Chondrocyte (in vitro differentiated cells): Measurements from ENCODE around the gene SMOC2. TPM values are rescaled to one million over a fixed set of nuclear protein-coding genes. Genes with fewer than 3 reads are reported as not detected.

Experiments used
- DNase-seq: peaks from one replicate; pipeline ENCODE4 v3.0.0; 2021; ENCODE audit warnings: mixed read lengths, low spot score
- H3K27ac Mint-ChIP-seq: one replicate; pipeline ENCODE4 v1.8.0; 2021; ENCODE audit warnings: mild to moderate bottlenecking, moderate library complexity, mixed read lengths; ENCODE audit not compliant: unreplicated experiment
- H3K27me3 Mint-ChIP-seq: 2 replicates; pipeline ENCODE4 v1.8.0; 2021; ENCODE audit warnings: low read depth, mixed read lengths
- H3K36me3 Mint-ChIP-seq: 2 replicates; pipeline ENCODE4 v1.8.0; 2021; ENCODE audit warnings: low read depth, mixed read lengths
- H3K4me1 Mint-ChIP-seq: 2 replicates; pipeline ENCODE4 v1.8.0; 2021; ENCODE audit warnings: low read depth, mild to moderate bottlenecking, mixed read lengths
- H3K4me3 Mint-ChIP-seq: one replicate; pipeline ENCODE4 v1.8.0; 2021; ENCODE audit warnings: mild to moderate bottlenecking, moderate library complexity, mixed read lengths; ENCODE audit not compliant: unreplicated experiment
- H3K9me3 Mint-ChIP-seq: 2 replicates; pipeline ENCODE4 v1.8.0; 2021; ENCODE audit warnings: low read depth, mixed read lengths
- total RNA-seq: library from RNA; stranded (reverse); gene quantifications from 3 replicates; pipeline ENCODE4 v1.2.1, GENCODE V29; 2021
- TF ChIP-seq, protein P1 (sequence below): fragments of 200-600 bp; sonication (generic); IDR thresholded peaks from 2 replicates; pipeline ENCODE4 v1.5.0; 2021; ENCODE audit warnings: antibody characterized with exemption, mild to moderate bottlenecking, moderate library complexity

Gene SMOC2
- total RNA-seq, 1 donor from 2014 or later, result 148 TPM

- Mint-ChIP-seq H3K4me3 (no peak overlapping the region), H3K27me3 (peaks cover 26% of the 10 kb centered on the region), H3K36me3 (peaks cover 9% of the 10 kb centered on the region), H3K27ac (no peak overlapping the region), H3K9me3 (peaks cover 14% of the 10 kb centered on the region), H3K4me1 (no peaks in the 10 kb centered on the region)
- TF ChIP-seq, protein P1, sequence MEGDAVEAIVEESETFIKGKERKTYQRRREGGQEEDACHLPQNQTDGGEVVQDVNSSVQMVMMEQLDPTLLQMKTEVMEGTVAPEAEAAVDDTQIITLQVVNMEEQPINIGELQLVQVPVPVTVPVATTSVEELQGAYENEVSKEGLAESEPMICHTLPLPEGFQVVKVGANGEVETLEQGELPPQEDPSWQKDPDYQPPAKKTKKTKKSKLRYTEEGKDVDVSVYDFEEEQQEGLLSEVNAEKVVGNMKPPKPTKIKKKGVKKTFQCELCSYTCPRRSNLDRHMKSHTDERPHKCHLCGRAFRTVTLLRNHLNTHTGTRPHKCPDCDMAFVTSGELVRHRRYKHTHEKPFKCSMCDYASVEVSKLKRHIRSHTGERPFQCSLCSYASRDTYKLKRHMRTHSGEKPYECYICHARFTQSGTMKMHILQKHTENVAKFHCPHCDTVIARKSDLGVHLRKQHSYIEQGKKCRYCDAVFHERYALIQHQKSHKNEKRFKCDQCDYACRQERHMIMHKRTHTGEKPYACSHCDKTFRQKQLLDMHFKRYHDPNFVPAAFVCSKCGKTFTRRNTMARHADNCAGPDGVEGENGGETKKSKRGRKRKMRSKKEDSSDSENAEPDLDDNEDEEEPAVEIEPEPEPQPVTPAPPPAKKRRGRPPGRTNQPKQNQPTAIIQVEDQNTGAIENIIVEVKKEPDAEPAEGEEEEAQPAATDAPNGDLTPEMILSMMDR, result no peak
- no peak for DNase-seq
Measured at GRCh38 chr6:168396561-168396960, 44.4 kb upstream of the SMOC2 start.

DNA sequence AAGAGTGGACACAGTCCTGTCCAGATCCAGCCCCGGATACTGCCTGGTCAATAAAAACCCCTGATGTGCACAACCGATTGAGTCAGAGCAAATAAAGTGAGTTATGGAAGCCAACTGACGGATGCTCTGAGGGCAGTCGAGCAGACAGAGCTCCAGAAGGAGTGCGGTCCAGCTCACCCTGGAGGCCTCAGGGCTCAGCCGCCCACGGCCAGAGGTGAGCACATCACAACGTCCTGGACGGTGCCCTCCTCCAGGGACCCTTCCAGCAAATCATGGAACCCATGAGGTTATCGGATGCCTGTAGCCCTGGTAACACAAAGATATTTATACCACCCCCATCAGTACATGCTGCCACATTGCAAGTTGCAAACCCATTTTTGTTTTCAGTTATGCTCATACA, 44.0 kb upstream of the SMOC2 start:
- H3K36me3 Mint-ChIP-seq, result peaks cover 9% of the 10 kb centered on the region
- peaks cover 18% of the 10 kb centered on the region for H3K9me3 Mint-ChIP-seq
- no peak overlapping the region for H3K4me3 Mint-ChIP-seq
- DNase-seq, result no peak
- no peak overlapping the region for H3K27ac Mint-ChIP-seq
- peaks cover 26% of the 10 kb centered on the region for H3K27me3 Mint-ChIP-seq
- TF ChIP-seq, protein P1, result no peak
- H3K4me1 Mint-ChIP-seq, result no peaks in the 10 kb centered on the region

DNA sequence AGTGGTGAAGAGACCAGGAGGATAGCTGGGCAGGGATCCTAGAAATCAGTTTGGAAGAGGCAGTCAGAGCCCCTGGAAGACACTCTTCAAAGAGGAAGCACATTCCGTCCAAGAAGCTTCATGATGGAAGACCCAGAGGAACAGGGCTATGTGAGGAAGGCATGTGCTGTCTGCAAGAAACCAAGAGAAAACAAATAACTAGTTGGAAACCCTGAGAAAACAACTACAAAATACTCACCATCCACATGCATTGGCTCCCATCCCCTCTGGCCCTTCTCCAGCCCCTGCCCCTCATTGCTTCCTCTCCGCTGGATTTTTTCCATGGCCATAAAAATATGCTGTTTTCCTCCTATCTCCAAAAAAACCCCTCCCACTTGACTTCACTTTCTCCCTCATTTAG, 40.9 kb upstream of the SMOC2 start:
- TF ChIP-seq, protein P1, result no peak
- H3K36me3 Mint-ChIP-seq, result peaks cover 9% of the 10 kb centered on the region
- H3K4me3 Mint-ChIP-seq, result no peak overlapping the region
- H3K9me3 Mint-ChIP-seq, result peaks cover 18% of the 10 kb centered on the region
- no peak for DNase-seq
- no peaks in the 10 kb centered on the region for H3K4me1 Mint-ChIP-seq
- no peak overlapping the region for H3K27ac Mint-ChIP-seq
- H3K27me3 Mint-ChIP-seq, result peaks cover 22% of the 10 kb centered on the region

DNA sequence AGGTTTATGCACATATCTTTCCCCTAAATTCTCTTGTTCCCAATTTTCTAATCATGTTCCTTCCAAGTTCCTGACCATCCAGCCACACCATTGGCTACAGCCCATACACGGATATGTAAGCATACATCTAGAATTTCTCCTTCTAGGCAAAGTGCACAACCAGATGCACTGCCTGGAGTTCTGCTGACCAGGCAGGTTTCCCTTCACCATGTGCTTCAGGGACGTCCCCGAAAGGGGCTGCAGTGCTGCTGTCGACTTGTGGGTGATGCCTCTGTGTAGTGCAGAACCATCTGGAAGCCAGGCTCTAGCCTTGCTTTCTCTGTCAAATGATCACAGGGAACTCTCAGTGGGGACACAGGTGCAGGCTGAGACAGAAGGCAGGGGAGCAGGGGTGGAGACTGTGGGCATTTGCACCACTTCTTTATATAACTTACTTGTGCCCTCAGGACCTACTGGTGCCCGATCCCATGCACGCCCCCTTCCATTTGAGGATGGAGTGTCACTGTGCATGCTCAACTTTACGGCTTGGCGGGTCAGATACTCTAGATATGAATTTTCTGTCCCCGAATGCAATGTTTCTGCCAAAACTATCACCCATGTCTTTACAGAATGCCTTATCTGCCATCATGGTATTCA, 37.5 kb upstream of the SMOC2 start:
- H3K4me3 Mint-ChIP-seq, result no peak overlapping the region
- no peak overlapping the region for H3K27ac Mint-ChIP-seq
- TF ChIP-seq, protein P1, result no peak
- H3K36me3 Mint-ChIP-seq, result peaks cover 8% of the 10 kb centered on the region
- no peaks in the 10 kb centered on the region for H3K4me1 Mint-ChIP-seq
- H3K27me3 Mint-ChIP-seq, result peaks cover 21% of the 10 kb centered on the region
- peaks cover 18% of the 10 kb centered on the region for H3K9me3 Mint-ChIP-seq
- no peak for DNase-seq

GRCh38 chr6:168404560-168404959, 36.4 kb upstream of the SMOC2 start:
- H3K27ac Mint-ChIP-seq, result no peak overlapping the region
- H3K4me1 Mint-ChIP-seq, result peaks cover 1% of the 10 kb centered on the region
- H3K27me3 Mint-ChIP-seq, result peaks cover 21% of the 10 kb centered on the region
- peaks cover 14% of the 10 kb centered on the region for H3K9me3 Mint-ChIP-seq
- TF ChIP-seq, protein P1, result no peak
- no peak overlapping the region for H3K4me3 Mint-ChIP-seq
- peaks cover 5% of the 10 kb centered on the region for H3K36me3 Mint-ChIP-seq
- DNase-seq, result no peak
